ENCODE results near the gene SLX4IP. TPM values are rescaled to one million over a fixed set of nuclear protein-coding genes. Genes with fewer than 3 reads are reported as not detected.

SLX4IP gene
- total and polyA plus RNA-seq, 2 of the 13 experiments (the other 11 are each of a cell fraction or from before 2014, with no cell fraction given) = 3.6 to 7.3 TPM

GRCh38 chr20:10603971-10604864 is 169.1 kb downstream of the SLX4IP start (continued):
- TF ChIP-seq KDM3A (CRISPR knock-in tag; IDR thresholded peaks at IDR 0.05; ENCODE audit: low read depth) (peak; percentile 92), ZNF468 (CRISPR knock-in tag; IDR thresholded peaks at IDR 0.05) (no peak), SP1 (IDR thresholded peaks at IDR 0.05) (no peak), SP1 (CRISPR knock-in tag; IDR thresholded peaks at IDR 0.05) (peak; percentile 36; the same call in 1 of the 2 replicates), EED (CRISPR knock-in tag; IDR thresholded peaks at IDR 0.05) (no peak), GPN1 (CRISPR knock-in tag; IDR thresholded peaks at IDR 0.05; ENCODE audit: borderline replicate concordance) (no peak), ZBTB37 (CRISPR knock-in tag; IDR thresholded peaks at IDR 0.05) (no peak), NCOA2 (CRISPR knock-in tag; IDR thresholded peaks at IDR 0.05) (peak; percentile 92), ZBTB20 (CRISPR knock-in tag; IDR thresholded peaks at IDR 0.05; ENCODE audit: borderline replicate concordance, low read depth) (peak; percentile 81; the same call in 1 of the 2 replicates), FOXP1 (IDR thresholded peaks at IDR 0.05) (no peak), FOXP1 (CRISPR knock-in tag; IDR thresholded peaks at IDR 0.05) (peak; percentile 89), FOSL1 (CRISPR knock-in tag; IDR thresholded peaks at IDR 0.05; ENCODE audit: borderline replicate concordance) (peak; percentile 89; the same call in 1 of the 2 replicates), MYNN (CRISPR knock-in tag; IDR thresholded peaks at IDR 0.05; ENCODE audit: low read depth) (peak; percentile 83; the same call in 1 of the 2 replicates), STAT6 (CRISPR knock-in tag; IDR thresholded peaks at IDR 0.05; ENCODE audit: borderline replicate concordance) (peak; percentile 99; the same call in 1 of the 2 replicates), ETS1 (CRISPR knock-in tag; IDR thresholded peaks at IDR 0.05) (no peak), ZNF75D (CRISPR knock-in tag; IDR thresholded peaks at IDR 0.05; ENCODE audit: borderline replicate concordance) (no peak), ATF7 (IDR thresholded peaks at IDR 0.05) (no peak), ATF7 (CRISPR knock-in tag; IDR thresholded peaks at IDR 0.05) (peak; percentile 91), BCLAF1 (IDR thresholded peaks at IDR 0.05) (no peak)
